HK-2 (cell line): ENCODE measurements around the gene USP30.

Source experiments
- DNase-seq: peaks from one replicate; pipeline ENCODE4 v3.0.0-alpha.2; 2018; ENCODE audit not compliant: unreplicated experiment

The USP30 gene

DNA sequence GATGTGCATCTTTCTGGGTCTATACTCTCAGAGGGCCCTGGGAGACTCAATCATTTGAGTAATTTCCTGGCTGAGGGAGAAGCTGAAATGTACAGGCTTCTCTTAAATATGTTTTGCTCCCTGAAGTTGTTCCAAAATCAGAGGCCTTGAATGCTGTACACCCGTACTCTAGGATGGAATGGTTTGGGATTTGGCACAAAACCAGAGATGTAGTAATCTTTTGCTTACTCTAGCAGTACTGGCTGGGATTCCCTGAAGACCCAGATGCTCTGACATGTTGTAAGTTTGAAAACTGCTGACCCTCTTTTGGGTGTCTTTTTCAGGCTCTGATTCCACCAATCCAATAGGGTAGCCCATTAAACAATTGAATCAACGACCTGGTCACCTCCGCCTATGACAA, 74.4 kb downstream of the USP30 start:
- no peak for DNase-seq

DNA sequence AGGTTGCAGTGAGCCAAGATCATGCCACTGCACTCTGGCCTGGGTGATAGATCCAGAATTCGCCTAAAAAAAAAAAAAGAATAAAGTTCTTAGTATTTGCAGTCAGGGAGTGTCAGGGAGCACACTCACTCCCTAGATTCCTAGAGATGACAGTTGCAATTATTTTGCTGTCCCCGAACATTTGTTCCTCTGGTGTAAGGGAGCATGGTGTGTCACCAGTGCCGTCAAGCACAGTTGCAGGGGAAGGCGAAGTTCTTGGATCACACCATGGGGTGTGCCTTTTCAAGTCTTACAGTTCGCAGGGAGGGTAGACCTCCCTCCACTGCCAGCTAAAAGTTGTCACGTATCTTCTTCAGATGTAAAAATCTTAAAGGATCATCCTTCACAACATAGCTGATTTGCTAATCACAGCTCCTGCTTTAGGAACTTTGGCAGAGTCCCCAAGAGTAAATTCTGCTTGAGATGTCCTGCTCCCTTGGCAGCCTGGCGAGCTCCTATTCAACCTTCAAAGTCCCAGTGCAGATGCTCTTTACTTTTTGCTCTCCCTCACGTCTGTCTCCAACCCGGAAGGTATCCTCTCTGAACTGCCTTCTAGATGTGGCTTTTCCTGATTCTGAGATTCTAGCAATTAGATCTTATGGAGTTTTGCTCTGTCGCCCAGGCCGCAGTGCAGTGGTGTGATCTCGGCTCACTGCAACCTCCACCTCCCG, 75.3 kb downstream of the USP30 start:
- DNase-seq = no peak

DNA sequence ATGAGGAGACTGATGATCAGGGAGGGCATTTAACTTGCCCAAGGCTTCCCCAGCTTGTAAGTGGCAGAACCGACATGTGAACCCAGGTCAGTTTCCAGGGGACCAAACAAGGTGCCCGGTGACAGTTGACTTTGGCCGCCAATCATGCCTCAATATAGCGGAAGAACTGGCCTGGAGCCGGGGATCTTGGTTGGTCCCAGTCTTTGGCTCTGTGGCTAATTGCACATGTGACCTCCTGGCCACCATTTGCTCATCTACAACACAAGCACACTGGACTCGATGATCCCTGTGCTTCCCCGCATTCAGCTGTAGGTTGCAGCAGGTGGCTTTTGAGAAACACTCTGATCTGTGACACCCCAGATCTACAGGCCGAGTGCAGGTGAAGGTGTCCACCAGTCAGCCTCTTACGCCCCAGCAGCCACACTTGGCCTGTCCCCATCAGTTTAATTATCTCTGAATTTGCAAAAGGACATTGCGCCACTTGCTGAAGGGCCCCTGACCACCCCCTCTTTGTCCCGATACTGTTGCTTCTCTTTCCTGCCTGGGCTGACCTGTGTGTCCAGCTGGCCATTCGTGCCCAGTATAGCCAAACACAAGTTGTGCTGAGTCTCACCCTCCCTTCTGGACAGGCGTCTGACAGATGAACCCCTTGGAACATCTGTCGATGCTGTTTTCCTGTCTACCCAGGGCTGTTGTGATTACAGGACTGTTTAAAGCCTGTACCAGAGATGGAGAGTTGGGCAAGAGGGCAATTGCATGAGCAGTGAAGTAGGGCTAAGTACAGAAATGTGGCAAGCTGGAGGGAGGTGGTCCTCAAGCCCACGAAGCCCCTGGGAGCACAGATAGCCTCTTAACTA, 78.1 kb downstream of the USP30 start:
- DNase-seq = no peak

DNA sequence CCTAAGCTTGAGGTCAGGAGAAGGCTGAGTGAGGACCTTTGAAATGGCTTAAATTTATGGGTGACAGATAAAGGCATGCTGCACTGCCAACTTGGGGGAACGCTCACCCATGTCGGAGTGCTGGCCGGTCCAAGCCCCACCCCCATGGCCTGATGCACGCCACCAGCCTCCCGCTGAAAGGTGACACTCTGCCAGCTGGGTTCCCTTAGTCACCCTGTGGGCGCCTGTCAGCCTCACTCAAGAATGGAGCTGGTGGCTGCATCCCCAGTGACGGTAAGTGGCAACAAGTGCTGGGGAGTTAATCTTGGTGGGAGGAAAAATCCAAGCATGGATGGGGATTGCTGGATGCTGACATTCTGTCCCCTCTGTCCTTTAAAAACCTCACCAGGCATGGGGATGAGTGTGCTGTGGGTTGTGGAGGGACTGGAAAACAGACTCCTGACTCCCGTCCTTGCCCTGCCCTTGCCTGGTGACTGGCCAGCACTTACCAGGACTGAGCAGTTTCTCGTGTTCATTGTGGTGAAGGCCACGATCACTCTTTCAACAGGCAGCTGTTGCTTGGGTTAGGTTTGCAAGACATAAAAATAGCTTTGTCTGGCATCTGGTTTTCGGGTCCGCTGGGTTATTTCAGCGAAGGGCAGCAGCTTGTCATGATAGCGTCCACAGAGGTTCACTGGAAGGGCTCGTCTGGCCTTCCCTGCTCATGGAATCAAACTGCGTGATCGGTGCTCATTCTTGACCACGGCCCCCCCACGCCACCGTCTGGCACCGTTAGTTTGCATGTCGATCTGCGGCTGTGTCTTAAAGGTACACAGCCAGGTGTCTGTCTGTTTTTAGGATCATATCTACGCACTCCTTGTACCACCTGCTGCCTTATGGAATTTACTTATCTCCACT, 79.0 kb downstream of the USP30 start:
- no peak for DNase-seq

DNA sequence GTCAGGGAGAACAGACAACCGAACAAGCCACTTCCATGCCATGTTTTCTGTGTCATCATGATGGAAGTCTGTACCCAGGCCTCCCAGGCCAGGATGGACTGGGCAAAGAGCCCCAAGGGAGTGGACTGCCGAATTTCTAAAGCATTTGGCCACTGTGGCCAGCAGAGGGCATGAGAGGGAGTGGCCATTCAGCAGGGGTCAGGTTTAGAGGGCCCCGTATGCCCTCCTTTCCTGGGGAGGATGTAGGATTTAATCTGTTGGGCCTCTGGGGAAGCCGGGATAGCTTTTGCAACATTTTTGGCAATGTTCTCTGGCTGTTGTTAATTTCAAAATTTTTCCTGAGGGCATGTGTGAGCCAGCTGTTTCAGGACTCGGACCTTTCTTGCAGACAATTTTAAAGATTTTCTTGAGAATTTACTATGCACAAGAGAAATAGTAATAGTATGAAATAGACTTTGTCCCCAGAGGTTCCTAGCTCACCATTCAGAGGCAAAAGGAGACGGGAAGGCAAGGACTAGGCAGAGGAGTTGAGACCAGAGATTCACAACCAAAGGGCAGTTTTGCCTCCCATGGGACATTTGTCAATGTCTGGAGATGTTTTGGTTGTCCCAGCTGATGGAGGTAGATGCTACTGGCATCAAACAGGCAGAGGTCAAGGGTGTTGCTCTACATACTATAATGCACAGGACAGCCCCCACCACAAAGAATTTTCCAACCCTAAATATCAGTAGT, 82.0 kb downstream of the USP30 start:
- peak; percentile 20 for DNase-seq

DNA sequence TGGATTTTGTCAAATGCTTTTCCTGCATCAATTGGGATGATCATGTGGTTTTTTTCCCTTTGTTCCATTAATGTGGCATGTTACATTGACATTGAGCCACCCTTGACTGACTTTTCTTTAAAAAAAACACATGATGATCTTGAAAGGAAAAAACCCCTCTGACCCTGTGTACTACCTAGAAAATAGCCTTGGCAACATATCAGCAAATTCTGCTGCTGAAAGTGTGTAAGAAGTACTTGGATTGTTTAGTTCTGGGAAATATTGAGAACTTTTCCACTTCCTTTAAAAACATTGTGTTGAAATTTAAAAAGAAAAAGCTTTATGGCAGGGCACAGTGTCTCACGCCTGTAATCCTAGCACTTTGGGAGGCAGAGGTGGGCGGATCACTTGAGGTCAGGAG, 84.7 kb downstream of the USP30 start:
- DNase-seq = no peak
